GM12873 (cell line): Measurements from ENCODE around the gene TOE1.

Experiments
- TF ChIP-seq, protein P1 (sequence below): IDR thresholded peaks from 2 replicates; pipeline ENCODE4 v1.5.1; 2012; ENCODE audit warnings: low read depth, mild to moderate bottlenecking, moderate library complexity, low read length, control low read depth; ENCODE audit not compliant: insufficient read depth; ENCODE audit errors: missing control alignments

Gene TOE1

GRCh38 chr1:45337630-45338325 lies 2.2 kb upstream of the TOE1 start:
- TF ChIP-seq, protein P1, sequence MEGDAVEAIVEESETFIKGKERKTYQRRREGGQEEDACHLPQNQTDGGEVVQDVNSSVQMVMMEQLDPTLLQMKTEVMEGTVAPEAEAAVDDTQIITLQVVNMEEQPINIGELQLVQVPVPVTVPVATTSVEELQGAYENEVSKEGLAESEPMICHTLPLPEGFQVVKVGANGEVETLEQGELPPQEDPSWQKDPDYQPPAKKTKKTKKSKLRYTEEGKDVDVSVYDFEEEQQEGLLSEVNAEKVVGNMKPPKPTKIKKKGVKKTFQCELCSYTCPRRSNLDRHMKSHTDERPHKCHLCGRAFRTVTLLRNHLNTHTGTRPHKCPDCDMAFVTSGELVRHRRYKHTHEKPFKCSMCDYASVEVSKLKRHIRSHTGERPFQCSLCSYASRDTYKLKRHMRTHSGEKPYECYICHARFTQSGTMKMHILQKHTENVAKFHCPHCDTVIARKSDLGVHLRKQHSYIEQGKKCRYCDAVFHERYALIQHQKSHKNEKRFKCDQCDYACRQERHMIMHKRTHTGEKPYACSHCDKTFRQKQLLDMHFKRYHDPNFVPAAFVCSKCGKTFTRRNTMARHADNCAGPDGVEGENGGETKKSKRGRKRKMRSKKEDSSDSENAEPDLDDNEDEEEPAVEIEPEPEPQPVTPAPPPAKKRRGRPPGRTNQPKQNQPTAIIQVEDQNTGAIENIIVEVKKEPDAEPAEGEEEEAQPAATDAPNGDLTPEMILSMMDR: no peak

DNA sequence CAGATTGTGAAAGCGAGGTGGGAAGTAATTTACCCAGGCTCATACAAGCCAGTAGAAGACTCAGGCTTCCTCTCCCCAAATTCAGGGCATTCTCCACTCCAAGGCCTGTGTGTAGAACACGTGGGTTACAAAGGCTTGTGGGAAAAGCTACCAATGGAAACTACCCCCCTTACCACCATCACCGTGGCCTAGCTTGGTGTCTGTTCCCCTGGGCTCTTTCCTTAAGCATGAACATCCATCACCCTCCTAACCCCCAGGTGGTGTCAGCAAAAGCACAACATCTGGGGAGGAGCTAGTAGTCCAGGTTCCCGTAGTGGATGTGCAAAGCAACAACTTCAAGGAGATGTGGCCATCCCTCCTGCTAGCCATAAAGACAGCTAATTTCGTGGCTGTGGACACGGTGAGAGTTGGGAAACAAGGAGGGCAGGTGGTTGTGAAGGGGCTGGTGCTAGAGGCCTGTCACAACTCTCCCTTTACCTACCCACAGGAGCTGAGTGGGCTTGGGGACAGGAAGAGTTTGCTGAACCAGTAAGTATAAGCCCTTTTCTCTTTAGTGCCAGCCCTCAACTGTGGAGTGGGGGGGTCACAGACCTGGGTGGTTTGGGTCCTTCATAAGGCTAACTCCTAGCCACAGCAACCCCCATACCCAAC lies 971 bp downstream of the TOE1 start:
- TF ChIP-seq, protein P1: no peak

DNA sequence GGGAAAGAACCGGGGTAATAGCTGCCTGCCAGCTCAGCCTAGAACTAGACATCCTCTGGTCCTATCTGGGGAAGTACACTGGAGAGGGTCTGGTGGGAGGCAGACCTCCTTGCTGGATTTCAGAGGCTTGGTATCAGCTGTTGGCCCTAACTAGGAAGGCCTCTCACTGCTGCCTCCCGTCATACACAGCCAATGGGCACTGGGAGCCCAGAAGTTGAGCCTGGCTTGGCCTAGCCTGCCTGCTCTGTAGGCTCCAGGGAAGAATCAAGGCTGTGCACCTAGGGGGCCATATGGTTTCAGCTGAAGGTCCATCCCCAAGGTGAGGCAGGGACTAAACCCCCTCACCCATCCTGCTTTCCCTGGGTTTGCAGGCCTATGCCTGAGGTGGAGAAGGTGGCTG lies 4.5 kb downstream of the TOE1 start:
- TF ChIP-seq, protein P1: no peak

DNA sequence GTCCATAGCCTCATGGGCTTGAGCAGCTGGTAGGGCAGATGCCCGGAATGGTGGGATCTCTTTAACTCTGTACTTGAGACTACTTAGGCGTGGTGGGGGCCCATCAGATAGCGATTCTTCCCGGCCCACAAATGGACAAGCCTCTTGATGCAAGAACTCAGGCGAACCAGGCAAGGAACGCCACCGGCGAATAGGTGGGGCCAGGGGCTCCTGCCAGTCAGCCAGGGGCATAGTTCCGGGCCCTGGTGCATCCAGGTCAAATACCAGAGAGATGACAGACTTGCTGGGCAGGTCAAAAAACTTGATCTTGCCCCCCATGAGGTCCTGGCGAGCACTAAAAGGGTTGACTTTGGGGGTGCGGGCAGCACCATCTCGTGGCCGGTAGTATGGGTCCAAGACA lies 5.0 kb downstream of the TOE1 start:
- TF ChIP-seq, protein P1: no peak

DNA sequence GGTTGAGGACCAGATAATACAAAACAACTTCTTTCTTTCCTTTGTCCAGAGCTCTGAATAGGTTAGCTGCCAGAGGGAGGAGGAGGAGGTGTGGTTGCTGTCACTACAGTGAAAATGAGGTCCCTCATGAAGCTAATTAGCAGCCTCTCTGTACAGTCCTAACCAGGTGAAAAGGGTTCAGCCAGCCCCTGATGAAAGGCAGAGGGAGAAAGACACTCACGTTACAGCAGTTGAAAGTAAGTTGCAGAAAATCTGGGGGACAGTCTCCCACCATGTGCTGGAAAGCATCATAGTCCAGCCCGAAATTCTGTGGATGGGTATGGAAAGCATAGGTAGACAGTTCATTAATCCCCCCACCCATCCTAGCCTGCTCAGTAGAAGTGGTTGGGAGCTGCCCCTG lies 6.5 kb downstream of the TOE1 start:
- TF ChIP-seq, protein P1: no peak

DNA sequence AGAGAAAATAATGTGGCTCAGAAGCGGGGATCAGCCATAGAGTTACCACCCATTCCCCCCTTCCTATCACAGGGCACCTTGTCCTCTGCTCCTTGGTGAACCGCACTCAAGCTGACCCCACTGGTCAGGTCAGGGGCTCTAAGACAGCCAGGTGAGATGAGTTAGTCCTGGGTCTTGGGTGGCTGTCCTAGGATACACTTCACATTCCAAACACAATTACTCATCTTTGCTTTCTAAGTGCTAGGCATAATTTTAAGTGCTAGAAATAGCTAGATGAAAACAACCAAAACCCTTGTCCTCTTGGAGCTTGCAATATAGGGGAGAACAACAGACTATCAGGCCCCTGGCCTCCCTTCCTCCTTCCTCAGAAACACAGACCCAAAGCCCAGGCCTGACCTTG lies 8.1 kb downstream of the TOE1 start:
- TF ChIP-seq, protein P1: no peak

DNA sequence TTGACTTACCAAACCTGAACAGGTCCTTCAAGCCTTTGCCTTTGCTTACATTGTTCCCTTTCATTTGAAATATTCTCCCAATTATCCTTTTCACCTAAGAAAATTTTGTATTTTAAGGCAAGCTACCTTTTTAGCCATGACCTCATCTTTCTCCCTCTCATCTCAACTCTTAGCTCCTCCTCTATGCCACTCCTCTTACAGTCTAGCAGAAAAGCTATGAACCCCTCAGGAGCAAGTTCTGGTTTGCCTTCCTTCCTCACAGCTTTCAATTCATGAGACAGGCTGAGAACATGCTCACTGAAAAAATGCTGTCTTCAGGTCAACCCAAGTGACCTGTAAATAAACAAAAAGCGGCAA lies 8.6 kb downstream of the TOE1 start:
- TF ChIP-seq, protein P1: no peak
